GM21786 (cell line): ENCODE results near the gene HMX1.

ENCODE experiments used
- ATAC-seq: cut with Tn5 transposase; IDR thresholded peaks from one replicate; pipeline ENCODE4 v1.9.1; 2021; ENCODE audit not compliant: unreplicated experiment

HMX1 gene

GRCh38 chr4:8842614-8843013 lies 29.0 kb downstream of the HMX1 start:
- ATAC-seq = no peak

GRCh38 chr4:8841678-8842268 lies 29.9 kb downstream of the HMX1 start:
- no peak for ATAC-seq

- ATAC-seq = no peak
Measured at GRCh38 chr4:8840816-8841455, 30.7 kb downstream of the HMX1 start.

GRCh38 chr4:8840006-8840793 lies 31.4 kb downstream of the HMX1 start:
- ATAC-seq = no peak

GRCh38 chr4:8838961-8839431 lies 32.6 kb downstream of the HMX1 start:
- no peak for ATAC-seq

GRCh38 chr4:8838296-8838960 lies 33.2 kb downstream of the HMX1 start:
- no peak for ATAC-seq

GRCh38 chr4:8837181-8837841 lies 34.3 kb downstream of the HMX1 start:
- ATAC-seq = no peak

GRCh38 chr4:8836664-8837171 lies 34.9 kb downstream of the HMX1 start:
- ATAC-seq = no peak

GRCh38 chr4:8835521-8836365 lies 35.9 kb downstream of the HMX1 start:
- no peak for ATAC-seq

GRCh38 chr4:8834681-8835220 lies 36.9 kb downstream of the HMX1 start:
- ATAC-seq = no peak

- ATAC-seq = no peak
Measured at GRCh38 chr4:8832113-8832915, 39.3 kb downstream of the HMX1 start.

- ATAC-seq = no peak
Measured at GRCh38 chr4:8831221-8832112, 40.2 kb downstream of the HMX1 start.

- no peak for ATAC-seq
Measured at GRCh38 chr4:8830611-8831200, 40.9 kb downstream of the HMX1 start.

GRCh38 chr4:8830056-8830455 lies 41.6 kb downstream of the HMX1 start:
- no peak for ATAC-seq

GRCh38 chr4:8829584-8829983 lies 42.1 kb downstream of the HMX1 start:
- ATAC-seq = no peak

GRCh38 chr4:8828869-8829268 lies 42.8 kb downstream of the HMX1 start:
- ATAC-seq = no peak

GRCh38 chr4:8821151-8821950 lies 50.3 kb downstream of the HMX1 start:
- ATAC-seq = no peak
